ENCODE measurements around the gene CNNM2. TPM values are rescaled to one million over a fixed set of nuclear protein-coding genes. Genes with fewer than 3 reads are reported as not detected.
"Not testable (repeated sequence)": the region's sequence is repeated elsewhere in the genome, so short reads cannot be mapped to it uniquely, and the experiment has no call there.

Gene CNNM2
- polyA plus RNA-seq, 4 donors: 10.8 to 13.4 (median 12.7) TPM

- DNase-seq (ENCODE audit: low read depth in 4 of 4, low spot score in 3 of 4): no peak
These were observed 5.5 kb downstream of the CNNM2 start for GRCh38 chr10:102923601-102924000.

GRCh38 chr10:102926842-102927241 lies 8.7 kb downstream of the CNNM2 start:
- no peak for DNase-seq (ENCODE audit: low read depth in 4 of 4, low spot score in 3 of 4)

GRCh38 chr10:102927311-102928010 lies 9.4 kb downstream of the CNNM2 start:
- no peak for DNase-seq (ENCODE audit: low read depth in 4 of 4, low spot score in 3 of 4)

GRCh38 chr10:102928442-102928841 lies 10.3 kb downstream of the CNNM2 start:
- DNase-seq (ENCODE audit: low read depth in 4 of 4, low spot score in 3 of 4): not testable (repeated sequence)

- DNase-seq (ENCODE audit: low read depth in 4 of 4, low spot score in 3 of 4): no peak
These were observed 12.6 kb downstream of the CNNM2 start for GRCh38 chr10:102930720-102931119.

- no peak for DNase-seq (ENCODE audit: low read depth in 4 of 4, low spot score in 3 of 4)
These were observed 13.5 kb downstream of the CNNM2 start for GRCh38 chr10:102931643-102932042.

- no peak for DNase-seq (ENCODE audit: low read depth in 4 of 4, low spot score in 3 of 4)
These were observed 17.4 kb downstream of the CNNM2 start for GRCh38 chr10:102935505-102935904.

- DNase-seq (ENCODE audit: low read depth in 4 of 4, low spot score in 3 of 4): no peak
These were observed 18.0 kb downstream of the CNNM2 start for GRCh38 chr10:102935939-102936605.

GRCh38 chr10:102941401-102941800 lies 23.3 kb downstream of the CNNM2 start:
- no peak for DNase-seq (ENCODE audit: low read depth in 4 of 4, low spot score in 3 of 4)

- no peak for DNase-seq (ENCODE audit: low read depth in 4 of 4, low spot score in 3 of 4)
These were observed 27.4 kb downstream of the CNNM2 start for GRCh38 chr10:102945449-102945848.

GRCh38 chr10:102945962-102946361 lies 27.9 kb downstream of the CNNM2 start:
- no peak for DNase-seq (ENCODE audit: low read depth in 4 of 4, low spot score in 3 of 4)

GRCh38 chr10:102946992-102947391 lies 28.9 kb downstream of the CNNM2 start:
- no peak for DNase-seq (ENCODE audit: low read depth in 4 of 4, low spot score in 3 of 4)

GRCh38 chr10:102948176-102948575 lies 30.1 kb downstream of the CNNM2 start:
- DNase-seq (ENCODE audit: low read depth in 4 of 4, low spot score in 3 of 4): no peak

GRCh38 chr10:102948786-102949185 lies 30.7 kb downstream of the CNNM2 start:
- DNase-seq (ENCODE audit: low read depth in 4 of 4, low spot score in 3 of 4): no peak

GRCh38 chr10:102949916-102950315 lies 31.8 kb downstream of the CNNM2 start:
- DNase-seq (ENCODE audit: low read depth in 4 of 4, low spot score in 3 of 4): no peak

- no peak for DNase-seq (ENCODE audit: low read depth in 4 of 4, low spot score in 3 of 4)
These were observed 33.2 kb downstream of the CNNM2 start for GRCh38 chr10:102951316-102951715.

- DNase-seq (ENCODE audit: low read depth in 4 of 4, low spot score in 3 of 4): no peak
These were observed 41.3 kb downstream of the CNNM2 start for GRCh38 chr10:102959360-102959759.

GRCh38 chr10:102960157-102960556 lies 42.1 kb downstream of the CNNM2 start:
- no peak for DNase-seq (ENCODE audit: low read depth in 4 of 4, low spot score in 3 of 4)

- no peak for DNase-seq (ENCODE audit: low read depth in 4 of 4, low spot score in 3 of 4)
These were observed 44.2 kb downstream of the CNNM2 start for GRCh38 chr10:102962267-102962666.

GRCh38 chr10:102962951-102963755 lies 45.1 kb downstream of the CNNM2 start:
- DNase-seq (ENCODE audit: low read depth in 4 of 4, low spot score in 3 of 4): no peak

- no peak for DNase-seq (ENCODE audit: low read depth in 4 of 4, low spot score in 3 of 4)
These were observed 45.6 kb downstream of the CNNM2 start for GRCh38 chr10:102963756-102964025.

GRCh38 chr10:102964064-102964463 lies 46.0 kb downstream of the CNNM2 start:
- not testable (repeated sequence) for DNase-seq (ENCODE audit: low read depth in 4 of 4, low spot score in 3 of 4)
